GM10248 (cell line): ENCODE measurements around the gene MICU2.

Experiments
- CTCF ChIA-PET: fragments of 300-600 bp; sonication (Branson Sonifier 250); formaldehyde crosslinking; extraction: SDS; loops from one replicate; lab custom pipeline; 2021; ENCODE audit warnings: antibody characterized with exemption; lab: Yijun Ruan, JAX
- POLR2A ChIA-PET: fragments of 350-650 bp; sonication (Branson Sonifier 250); formaldehyde crosslinking; extraction: SDS; loops from one replicate; lab custom pipeline; 2020; ENCODE audit warnings: antibody characterized with exemption; lab: Yijun Ruan, JAX
- DNase-seq: peaks from one replicate; pipeline ENCODE4 v3.0.0; 2012; ENCODE audit errors: extremely low spot score
- TF ChIP-seq, protein P1 (sequence below): IDR thresholded peaks from 2 replicates; pipeline ENCODE4 v1.5.1; 2012; ENCODE audit warnings: mild to moderate bottlenecking, low read depth; ENCODE audit errors: extremely low read depth, missing control alignments, control extremely low read depth

Gene MICU2

DNA sequence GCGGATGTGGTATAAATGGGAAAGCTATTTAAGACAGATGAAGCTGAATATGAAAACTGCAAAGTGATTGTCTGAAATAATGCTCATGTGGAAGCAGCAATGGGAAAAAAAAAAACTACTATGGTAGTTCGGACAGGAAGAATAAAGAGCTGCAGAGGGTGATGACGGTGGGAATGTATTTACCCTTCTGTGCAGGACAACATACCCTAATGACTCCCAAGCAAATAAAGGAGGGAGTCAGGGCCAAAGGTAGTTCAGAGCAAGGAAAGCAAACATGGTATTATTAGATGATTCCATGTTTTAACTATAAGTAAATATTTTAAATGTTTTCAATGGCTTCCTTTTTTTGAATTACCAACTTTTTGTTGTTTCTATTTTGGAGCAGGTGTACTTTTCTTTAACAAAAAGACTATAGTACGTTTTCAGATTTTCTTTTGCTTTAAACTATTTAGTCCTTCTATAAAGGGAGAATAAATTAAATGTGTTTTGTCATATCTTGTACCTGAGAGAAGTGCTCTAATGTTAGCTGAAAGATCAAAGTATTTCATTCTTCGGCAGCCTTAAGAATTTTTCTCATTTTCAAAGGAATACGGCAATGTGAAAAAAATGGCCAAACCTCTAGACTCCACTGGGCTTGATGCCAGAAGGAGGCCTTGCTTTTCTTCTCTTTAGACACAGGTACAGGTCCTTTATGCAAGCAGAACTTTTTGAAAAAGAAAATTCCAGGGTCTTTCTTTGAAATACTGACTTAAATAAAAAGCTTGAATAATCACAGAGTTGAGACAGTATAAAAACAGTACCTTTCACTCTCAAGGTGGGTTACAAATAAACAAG is 77.0 kb downstream of the MICU2 start:
- TF ChIP-seq, protein P1, sequence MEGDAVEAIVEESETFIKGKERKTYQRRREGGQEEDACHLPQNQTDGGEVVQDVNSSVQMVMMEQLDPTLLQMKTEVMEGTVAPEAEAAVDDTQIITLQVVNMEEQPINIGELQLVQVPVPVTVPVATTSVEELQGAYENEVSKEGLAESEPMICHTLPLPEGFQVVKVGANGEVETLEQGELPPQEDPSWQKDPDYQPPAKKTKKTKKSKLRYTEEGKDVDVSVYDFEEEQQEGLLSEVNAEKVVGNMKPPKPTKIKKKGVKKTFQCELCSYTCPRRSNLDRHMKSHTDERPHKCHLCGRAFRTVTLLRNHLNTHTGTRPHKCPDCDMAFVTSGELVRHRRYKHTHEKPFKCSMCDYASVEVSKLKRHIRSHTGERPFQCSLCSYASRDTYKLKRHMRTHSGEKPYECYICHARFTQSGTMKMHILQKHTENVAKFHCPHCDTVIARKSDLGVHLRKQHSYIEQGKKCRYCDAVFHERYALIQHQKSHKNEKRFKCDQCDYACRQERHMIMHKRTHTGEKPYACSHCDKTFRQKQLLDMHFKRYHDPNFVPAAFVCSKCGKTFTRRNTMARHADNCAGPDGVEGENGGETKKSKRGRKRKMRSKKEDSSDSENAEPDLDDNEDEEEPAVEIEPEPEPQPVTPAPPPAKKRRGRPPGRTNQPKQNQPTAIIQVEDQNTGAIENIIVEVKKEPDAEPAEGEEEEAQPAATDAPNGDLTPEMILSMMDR = no peak
- no peak for DNase-seq
- POLR2A ChIA-PET = no interaction called here
- CTCF ChIA-PET = interaction anchor here (1.8 kb wide), 1 partner anchor 9 kb away, joined by 6 read pairs; no protein-coding TSS in a partner anchor

DNA sequence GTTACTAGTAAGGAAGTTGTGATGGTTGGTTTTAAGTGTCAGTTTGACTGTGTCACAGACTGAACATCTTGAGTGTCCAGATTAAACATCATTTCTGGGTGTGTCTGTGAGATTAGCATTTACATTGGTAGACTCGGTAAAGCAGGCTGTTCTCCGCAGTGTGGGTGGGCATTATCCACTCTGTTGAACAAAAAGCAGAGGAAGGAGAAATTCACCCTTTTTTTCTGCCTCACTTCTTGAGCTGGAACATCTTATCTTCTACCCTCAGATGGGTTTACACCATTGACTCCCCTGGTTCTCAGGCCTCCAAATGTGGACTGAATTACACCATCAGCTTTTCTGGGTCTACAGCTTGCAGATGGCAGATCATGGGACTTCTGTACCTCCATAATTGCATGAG is 81.1 kb downstream of the MICU2 start:
- no peak for DNase-seq
- ChIA-PET CTCF (interaction anchor here (1.1 kb wide), 1 partner anchor 14 kb away, joined by 3 read pairs; no protein-coding TSS in a partner anchor), POLR2A (no interaction called here)
- TF ChIP-seq, protein P1 = no peak

DNA sequence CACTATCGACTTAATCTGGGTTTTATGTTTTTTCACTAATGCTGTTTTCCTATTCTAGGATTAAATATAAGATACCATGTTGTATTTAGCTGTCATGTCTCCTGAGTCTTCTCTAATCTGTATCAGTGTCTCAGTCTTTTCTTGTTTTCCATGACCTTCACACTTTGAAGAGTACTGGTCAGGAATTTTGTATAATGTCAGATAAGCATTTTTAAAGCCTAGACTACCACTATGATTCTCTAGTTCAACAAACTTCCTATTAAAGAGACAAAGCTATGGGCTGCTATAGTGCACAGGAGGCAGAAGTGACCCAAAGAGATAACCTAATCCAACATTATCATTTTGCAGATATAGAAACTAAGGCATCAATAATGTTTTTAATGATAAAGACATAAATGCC is 81.8 kb downstream of the MICU2 start:
- DNase-seq = no peak
- ChIA-PET POLR2A (no interaction called here), CTCF (no interaction called here)
- TF ChIP-seq, protein P1 = no peak

DNA sequence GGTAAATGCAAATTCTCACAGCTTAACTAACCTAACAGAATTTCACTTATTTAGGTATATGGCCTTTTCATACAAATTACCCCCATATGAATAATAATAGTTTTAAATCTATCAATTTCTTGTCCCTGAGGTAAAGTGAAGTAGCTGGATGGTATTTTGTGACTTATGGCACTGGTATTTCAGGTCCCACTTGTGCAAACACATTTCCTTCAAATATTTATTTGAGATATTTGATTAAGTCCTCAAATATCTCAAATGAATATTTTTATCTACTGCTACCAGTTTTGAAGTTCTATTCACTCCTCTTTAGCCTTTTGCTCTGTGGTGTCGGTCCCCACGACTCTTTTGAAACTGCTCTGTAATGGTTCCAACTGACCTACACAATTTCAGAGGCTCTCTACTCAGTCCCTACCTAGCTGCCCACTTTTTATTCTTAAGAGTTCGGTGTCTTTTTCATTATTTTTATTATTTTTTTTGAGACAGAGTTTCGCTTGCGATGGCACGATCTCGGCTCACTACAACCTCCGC is 85.3 kb downstream of the MICU2 start:
- ChIA-PET POLR2A (no interaction called here), CTCF (no interaction called here)
- DNase-seq = no peak
- TF ChIP-seq, protein P1 = no peak

DNA sequence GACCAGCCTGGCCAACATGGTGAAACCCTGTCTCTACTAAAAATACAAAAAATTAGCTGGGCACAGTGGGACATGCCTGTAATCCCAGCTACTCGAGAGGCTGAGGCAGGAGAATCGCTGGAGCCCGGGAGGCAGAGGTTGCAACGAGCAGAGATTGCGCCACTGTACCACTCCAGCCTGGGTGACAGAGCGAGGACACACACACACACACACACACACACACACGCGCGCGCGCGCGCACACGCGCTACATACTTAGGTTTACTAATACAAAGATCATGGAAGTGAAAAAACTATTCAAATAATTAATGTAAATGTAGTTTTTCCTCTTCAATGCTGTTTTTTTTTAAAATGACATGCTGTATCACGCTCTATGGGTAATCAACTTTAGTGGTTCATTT is 86.4 kb downstream of the MICU2 start:
- DNase-seq = no peak
- CTCF ChIA-PET = interaction anchor here (0.6 kb wide), 1 partner anchor 514 kb away, joined by 3 read pairs; no protein-coding TSS in a partner anchor
- POLR2A ChIA-PET = no interaction called here
- TF ChIP-seq, protein P1 = no peak

DNA sequence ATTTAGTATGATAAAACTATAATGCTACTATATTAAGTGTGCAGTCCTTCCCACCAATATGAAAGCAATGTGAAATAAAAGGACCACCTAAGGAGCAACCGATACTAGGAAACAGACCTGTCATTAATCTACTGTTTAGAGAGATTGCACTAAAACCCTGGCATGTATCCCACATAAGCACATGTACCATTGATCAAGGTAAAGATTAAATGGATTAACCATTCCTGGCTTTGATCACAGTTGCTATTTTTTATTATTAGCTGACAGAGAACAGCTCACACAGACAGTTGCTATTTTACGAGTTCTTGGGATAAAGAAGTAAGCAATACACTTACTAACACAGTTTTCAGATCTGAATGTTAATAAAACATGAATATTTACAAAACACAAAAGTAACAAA is 87.2 kb downstream of the MICU2 start:
- ChIA-PET CTCF (interaction anchor here (0.6 kb wide), 1 partner anchor 515 kb away, joined by 3 read pairs; no protein-coding TSS in a partner anchor), POLR2A (no interaction called here)
- DNase-seq = no peak
- TF ChIP-seq, protein P1 = no peak
